ENCODE measurements around the gene NDUFS3.

NDUFS3 gene

DNA sequence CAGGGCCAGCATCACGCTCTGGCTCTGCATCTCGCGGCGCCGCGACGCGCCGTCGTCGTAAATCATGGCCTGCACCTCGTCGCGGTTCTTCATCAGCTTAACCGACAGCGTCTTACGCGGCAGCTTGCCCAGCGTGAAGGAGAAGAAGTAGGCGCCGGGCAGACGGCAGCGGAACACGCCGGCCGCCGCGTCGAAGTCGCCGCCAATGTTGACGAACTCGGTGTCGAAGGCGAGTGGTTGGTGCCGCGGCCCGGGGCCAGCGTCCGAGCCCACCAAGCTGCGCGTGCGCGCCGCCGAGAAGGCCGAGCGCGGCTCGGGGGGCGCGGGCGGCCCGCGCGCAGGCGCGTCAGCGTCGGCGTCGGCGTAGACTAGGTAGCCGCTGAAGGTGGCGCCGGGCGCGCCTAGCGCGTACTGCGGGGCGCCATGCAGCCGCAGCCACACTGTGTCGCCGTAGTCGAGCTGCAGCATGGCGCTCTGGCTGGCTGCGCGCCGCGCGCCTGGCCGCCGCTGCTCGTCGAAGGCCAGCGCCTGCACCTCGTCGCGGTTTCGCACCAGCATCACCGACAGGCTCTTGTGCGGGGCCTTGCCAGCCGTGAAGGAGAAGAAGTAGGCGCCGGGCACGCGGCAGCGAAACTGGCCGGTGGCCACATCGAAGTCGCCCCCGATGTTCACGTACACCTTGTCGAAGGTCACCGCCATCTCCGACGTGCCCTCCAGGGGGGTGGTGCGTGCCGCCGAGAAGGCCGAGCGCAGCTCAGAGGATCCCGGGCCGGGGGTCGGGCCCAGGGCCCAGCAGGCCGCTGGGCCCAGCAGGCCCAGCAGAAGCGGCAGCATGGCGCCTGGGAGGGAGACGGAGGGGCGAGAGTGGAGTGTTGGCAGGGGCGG is 11.3 kb downstream of the NDUFS3 start:
- no peak for DNase-seq (ENCODE audit: low read depth in 2 of 2)

DNA sequence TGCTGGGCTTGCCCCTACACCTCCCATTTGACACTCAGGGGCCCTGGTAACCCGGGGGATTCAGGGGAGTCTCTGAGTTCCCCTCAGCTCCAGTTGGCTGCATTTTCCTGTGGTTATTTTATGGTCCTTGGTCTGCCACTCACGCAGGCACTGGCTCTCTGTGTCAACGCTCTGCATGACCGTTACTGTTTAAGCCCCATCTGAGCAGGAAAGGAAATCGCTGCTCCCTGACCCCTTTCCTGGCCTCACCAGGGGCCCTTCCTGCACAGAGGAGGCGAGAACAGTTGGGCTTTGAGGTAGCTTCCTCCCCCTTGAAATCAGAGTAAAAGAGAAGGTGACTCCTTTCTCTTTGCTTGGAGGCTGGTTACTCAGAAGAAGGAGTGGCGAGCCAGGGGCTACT is 12.9 kb downstream of the NDUFS3 start:
- DNase-seq (ENCODE audit: low read depth in 2 of 2), result no peak

DNA sequence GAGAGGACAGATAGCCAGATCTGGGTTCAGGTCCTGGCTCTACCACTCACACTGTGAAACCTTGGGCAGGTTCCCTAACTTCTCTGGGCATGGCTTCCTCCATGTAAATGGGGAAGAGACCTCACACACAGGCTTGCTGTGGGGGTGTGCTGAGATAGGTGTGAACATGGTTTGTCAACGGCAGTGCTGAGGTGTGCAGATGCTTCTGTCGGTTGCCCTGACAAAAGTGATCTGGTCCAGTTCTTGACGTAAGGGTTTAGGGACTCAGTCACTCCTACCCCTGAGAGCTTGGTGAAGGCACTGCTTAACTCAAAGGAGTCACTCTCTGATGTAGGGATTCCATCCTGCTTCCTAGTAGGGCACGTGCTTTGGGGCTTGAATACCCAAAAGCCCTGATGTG is 13.4 kb downstream of the NDUFS3 start:
- no peak for DNase-seq (ENCODE audit: low read depth in 2 of 2)

DNA sequence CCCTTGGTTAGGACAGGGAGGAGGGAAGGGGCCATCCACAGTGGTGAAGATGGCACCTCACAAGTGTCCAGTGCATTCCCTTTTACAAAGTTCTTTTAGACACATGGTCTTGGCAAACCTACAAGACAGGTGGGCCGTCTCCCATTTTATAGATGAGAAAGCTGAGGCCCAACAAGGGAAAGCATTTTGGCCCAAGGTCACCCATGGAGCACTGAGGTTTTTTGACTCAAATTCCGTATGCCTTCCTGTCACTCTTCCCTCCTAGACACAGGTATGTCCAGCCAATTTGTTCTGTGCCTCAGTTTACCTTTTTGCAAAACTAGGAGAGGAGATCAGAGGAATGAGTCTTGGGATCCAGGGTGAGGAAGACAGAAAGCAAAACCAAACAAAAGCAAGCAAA is 14.1 kb downstream of the NDUFS3 start:
- DNase-seq (ENCODE audit: low read depth in 2 of 2), result no peak

DNA sequence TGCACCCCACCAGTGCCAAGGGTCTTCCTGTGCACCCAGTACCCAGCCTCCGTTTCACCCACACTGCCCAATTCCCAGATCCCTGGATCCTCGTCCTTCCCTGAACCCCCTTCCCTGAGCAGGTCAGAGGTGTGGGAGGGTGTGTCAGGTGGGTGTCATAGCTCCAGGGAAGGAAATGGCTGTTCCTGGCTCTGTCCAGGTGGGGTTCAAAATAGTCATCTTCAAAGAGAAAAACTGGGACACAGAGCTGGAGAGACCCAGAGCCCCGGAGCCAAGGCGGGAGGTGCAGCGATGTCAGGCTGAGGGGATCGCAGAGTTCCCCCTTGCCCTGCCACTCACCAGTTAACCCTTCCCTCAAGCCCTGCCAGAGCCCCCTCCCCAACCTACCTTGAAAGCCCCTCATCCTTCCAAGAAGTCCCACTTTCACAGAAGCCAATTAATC is 14.6 kb downstream of the NDUFS3 start:
- DNase-seq (ENCODE audit: low read depth in 2 of 2), result no peak

DNA sequence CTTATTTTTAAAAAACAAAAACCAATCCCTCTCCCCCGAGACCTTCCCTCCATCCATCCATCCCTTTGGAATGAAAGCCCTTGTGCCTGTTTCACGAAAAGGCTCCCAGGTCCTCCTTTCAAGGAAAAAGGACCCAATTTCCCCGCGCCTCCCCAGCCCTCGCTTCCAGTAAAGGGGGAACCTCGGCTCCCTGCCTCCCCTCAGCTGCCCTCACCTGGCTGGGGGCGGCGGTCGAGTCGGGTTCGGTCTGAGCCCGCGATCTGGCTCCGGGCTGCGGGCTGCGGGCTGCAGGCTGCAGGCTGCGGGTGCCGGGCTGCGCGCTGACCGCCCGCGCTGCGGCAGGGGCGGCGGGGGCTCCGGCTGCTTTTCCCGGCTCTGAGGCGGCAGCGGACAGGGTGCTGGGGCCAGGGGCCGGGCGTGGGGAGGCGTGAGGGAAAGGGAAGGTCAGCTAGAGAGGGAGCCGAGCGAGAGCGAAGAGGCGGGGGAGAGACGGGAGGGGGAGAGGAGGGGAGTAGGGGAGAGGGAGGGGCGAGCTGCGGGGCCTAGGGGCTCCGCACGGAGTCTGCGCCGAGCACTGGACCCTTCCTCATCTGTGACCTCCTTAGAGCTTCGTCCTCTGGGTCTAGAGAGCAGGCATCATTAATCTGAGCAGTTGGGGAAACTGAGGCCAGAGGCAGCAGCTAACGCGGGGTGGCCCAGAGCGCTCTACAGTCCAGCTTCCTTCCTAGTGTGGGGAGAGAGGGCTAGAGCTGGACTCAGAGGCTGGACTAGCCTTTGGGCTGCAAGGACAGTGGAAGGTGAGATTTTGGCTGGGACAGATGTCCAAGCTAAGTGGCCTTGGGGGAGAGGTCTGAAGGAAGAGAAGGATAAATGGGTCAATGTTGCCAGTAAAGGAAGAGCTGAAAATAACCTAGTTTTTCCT is 15.3 kb downstream of the NDUFS3 start, which contains the start of gene C1QTNF4:
Gene C1QTNF4 (minus strand): TSS at position 478 of the 922 bp plus-strand sequence. CDS start 3,601 bp downstream, outside the sequence.
- no peak for DNase-seq (ENCODE audit: low read depth in 2 of 2)

DNA sequence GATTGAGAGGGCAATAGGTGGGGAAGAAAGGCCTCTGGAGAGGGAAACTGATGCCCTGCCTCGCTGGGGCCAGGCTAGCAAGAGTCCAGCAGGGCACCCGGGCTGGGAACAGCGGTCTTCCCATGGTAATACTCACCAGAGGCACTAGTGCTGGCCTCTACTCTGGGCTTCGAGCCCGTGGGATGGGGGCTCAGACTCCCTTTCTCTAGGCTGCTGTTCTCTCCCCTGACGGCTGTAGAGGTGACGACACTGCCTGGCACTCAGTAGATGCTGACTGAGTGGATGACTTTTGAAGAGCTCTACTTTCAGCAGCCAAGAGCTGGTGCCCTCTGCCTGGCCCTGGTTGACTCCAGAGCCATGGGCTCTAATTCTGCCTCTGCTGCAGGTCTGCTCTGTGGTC is 16.2 kb downstream of the NDUFS3 start:
- DNase-seq (ENCODE audit: low read depth in 2 of 2), result no peak

DNA sequence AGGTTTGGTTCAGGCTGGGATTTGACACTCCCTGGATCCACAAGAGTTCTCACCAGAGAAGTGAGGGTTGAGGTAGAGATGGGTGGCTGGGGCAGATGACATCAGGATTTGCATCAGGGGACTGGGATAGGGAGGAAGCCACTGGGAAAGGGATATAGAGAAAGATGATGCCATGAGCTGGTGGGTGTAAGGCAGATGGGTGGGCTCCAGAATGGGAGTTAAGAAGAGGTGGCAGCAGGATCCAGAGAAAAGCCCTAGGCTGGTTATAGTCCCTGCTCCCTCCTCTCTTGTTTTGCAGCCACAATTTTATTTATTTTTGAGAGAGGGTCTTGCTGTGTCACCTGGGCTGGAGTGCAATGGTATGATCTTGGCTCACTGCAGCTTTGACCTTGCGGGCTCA is 17.1 kb downstream of the NDUFS3 start:
- no peak for DNase-seq (ENCODE audit: low read depth in 2 of 2)

DNA sequence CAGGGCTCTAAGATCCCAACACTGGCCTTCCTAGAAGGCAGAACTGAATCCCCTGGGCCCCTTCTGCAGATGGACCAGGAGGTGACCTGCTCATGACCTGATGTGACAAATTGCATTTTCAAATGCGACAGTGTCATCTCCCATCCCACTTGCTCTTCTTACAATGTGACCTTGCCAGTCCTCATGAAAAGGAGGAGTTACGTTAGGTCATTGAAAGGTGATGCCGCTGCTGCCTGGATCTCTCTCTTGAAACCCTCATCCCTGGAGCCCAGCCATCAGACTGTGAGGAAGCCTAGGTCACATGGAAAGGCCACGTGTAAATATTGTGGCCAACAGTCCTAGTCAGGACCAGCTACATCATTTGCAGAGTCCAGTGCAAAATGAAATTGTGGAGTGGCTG is 21.0 kb downstream of the NDUFS3 start:
- no peak for DNase-seq (ENCODE audit: low read depth in 2 of 2)

DNA sequence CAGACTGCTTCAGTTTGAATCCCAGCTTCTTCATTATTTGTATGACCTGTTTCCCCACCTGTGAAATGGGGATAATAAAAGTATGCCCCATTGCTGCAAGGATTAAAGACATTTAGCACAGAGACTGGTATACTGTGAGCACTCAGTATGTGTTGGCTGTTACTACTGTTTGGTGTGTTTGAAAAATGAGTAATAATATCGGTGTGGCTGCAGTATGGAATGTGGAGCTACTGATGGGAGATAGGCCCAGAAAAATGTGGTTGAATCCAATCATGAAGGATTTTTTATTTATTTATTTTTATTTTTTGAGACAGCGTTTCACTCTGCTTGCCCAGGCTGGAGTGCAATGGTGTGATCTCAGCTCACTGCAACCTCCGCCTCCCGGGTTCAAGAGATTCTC is 24.4 kb downstream of the NDUFS3 start:
- no peak for DNase-seq (ENCODE audit: low read depth in 2 of 2)

DNA sequence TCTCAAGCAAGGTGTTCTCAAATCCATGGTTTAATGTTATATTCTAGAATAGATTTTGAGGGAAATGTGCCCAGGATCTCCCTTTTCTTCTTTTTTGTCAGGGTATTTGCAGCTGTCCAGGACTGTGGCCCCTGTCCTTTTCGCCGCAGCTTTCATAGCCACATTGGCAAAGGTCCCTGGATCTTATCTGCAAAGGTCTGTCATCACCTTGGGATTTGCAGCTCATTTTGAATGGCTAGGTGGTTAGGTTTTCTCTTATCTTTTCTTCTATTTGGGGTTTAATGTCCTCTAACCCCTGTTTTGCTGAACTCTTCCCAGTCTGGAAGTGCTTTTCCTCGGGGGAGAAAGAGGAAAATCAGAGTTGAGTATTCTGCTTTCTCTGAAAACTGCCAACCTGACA is 27.0 kb downstream of the NDUFS3 start:
- no peak for DNase-seq (ENCODE audit: low read depth in 2 of 2)

DNA sequence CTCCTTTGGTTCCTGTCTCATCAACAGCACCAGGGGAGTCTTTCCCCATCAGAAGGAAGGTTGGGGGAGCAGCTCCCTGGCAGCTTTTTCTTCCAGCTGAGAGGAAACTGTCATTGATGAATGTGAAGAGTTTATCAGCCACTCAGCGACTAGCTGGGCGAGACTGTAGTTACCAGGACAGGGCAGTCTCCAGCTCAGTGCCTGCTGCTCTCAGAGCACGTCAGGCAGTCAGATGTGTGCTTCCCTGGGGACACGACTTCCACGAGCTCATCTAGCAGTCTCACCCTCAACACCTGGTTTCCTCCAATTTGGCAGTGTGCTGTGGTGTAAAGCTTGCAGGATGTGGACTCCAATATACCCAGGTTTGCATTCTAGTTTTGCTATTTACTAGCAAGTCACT is 27.9 kb downstream of the NDUFS3 start:
- no peak for DNase-seq (ENCODE audit: low read depth in 2 of 2)

DNA sequence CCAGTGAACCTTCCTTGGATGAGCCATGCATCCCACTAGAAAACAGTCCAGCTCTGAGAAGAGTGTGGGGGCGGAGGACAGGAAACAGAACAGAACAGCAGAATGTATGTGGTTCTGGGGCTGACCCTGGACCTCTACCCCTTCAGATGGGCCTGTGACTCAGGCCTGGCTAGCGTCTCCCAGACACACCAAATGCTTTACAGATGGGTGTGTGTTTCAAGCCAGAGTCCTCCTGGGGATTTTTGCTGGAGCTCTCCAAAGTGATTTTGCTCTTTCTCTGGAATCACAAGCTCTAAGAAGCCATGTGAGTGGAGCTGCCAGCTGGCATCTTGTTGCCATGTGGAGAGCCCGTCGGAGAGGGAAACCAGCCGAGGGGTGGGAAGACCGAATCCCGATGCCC is 28.5 kb downstream of the NDUFS3 start:
- no peak for DNase-seq (ENCODE audit: low read depth in 2 of 2)

DNA sequence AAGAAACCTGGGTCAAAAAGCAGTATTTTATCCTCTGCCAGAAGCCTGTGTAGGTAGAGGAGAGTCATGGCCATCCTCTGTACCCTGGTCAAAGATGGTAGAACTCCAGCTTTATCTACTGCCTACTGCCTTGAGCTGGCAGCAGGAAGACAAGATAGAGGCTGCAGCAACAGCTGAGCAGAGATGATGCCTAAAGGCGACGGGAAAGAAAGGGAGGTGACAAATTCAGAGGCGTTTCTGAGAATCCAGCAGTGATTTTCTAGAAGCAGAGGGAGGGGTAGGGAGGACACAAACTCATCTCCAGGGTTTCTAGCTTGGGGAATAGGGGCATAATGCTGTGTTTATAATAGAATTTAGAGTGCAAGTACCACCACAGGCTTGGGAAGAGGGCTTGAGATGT is 30.8 kb downstream of the NDUFS3 start:
- no peak for DNase-seq (ENCODE audit: low read depth in 2 of 2)

DNA sequence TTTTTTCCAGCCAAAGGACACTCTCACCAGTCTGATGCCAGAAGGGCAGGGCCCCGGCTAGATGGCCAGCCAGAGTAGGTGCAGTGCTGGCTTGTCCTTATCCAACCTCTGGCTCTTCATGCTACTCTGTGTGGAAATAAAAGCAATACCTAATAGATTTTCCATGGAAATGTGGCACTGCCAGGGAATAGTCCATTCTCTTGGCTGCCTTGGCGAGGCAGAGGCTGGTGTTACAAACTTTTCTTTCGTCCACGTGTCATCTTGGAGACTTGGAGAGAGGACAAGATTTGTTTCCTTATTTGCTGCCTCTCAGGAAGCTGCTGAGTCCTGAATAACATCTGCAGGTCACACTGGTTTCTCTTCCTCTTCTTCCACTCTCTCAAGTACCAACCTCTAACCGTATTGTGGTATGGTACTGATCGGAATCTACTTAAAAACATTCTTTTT is 32.5 kb downstream of the NDUFS3 start:
- DNase-seq (ENCODE audit: low read depth in 2 of 2), result no peak

DNA sequence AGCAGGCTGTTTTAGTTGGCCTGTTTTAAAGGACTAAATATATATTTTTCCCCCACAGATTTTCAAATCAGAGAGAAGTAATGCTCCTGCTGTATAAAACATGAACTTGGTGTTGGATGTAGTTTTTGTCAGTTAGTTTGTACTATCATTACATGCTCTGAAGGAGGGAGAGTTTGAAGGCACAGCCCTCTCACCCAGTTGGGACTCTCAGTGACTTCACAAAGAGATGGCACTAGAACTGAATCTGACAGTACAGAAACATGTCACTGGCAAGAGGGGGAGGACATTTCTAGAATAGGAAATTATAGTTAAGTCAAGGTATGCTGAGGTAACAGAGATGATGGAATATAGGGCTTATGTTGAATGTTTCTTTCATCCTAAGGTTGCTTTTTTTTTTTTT is 36.4 kb downstream of the NDUFS3 start:
- no peak for DNase-seq (ENCODE audit: low read depth in 2 of 2)

DNA sequence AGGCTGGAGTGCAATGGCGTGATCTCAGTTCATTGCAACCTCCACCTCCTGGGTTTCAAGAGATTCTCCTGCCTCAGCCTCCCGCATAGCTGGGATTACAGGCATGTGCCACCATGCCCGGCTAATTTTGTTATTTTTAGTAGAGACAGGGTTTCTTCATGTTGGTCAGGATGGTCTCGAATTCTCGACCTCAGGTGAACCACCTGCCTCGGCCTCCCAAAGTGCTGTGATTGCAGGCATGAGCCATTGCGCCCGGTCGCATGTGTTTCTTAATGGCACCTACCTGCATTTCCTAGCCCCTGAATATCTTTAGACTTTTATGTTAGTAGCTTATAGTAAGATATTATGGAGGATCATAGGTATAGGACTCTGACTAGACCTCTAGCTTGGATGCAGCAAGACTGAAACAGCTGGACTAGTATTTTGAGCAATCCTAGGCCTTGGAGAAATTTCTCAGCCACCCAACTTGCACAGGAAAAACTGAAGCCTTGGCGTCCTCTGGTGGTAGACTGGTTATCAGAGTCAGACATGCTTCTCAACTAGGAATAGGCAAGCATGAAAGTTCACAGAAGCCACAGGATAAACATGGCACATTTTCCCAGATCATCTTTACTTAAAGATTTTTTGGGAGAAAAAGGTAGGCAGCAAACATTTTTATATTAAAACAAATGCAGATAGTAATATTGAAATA is 38.0 kb downstream of the NDUFS3 start:
- DNase-seq (ENCODE audit: low read depth in 2 of 2), result no peak

DNA sequence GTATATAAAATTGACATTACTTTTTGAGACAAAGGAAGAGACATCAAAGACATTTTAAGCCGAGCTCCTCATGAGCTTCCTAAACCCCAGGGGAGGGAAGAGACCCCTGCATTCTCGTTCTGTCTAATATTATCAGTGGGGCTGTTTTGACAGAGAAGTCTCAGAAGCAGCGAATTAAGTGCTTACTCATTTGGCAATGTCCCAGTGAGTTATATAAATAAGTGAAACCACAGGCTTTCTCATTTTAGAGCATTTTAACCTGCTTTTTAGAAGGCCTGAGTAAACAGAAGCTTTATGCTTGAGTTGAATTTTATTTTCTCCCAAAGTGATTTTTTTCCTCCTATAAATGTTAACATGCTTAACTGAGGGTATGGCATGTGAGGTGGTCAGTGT is 38.5 kb downstream of the NDUFS3 start:
- DNase-seq (ENCODE audit: low read depth in 2 of 2), result no peak

DNA sequence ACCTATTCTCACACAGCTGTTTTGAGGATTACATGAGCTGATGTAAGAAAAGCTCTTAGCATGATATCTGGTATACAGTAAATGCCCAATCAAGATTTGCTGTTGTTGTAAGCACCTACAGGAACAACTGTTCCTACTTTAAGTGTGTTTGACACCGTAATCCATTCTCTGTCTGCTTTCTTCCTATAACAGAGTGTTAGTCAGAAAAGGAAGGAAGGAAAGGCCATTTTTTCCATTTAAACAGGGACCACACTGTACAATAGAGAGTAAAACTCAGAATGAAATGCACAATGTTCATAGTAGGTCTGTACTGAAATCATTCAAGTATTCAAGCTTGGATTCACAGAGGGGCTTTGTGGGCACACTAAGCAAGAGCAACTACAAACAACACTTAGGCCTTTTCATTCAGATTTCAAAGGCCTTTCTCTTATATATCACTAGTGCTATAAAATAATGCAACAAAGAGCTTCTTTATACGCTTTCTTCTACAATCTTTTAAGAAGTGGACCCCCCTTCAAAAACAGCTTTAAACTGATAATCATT is 42.0 kb downstream of the NDUFS3 start:
- no peak for DNase-seq (ENCODE audit: low read depth in 2 of 2)

DNA sequence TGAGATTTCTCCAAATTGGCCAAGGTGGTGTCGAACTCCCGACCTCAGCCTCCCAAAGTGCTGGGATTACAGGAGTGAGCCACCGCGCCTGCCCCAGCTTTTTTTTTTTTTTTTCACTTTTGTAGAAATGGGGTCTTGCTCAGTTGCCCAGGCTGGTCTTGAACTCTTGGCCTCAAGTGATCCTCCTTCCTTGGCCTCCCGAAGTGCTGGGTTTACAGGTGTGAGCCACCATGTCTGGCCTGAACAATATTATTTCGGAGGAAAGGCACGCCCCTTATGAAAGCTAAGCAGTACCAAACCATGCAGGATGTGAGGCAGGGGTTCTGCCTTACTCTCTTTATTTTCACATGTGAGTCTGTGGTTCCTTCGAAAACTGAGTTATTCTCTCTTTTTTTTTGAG is 47.4 kb downstream of the NDUFS3 start:
- DNase-seq (ENCODE audit: low read depth in 2 of 2), result no peak

DNA sequence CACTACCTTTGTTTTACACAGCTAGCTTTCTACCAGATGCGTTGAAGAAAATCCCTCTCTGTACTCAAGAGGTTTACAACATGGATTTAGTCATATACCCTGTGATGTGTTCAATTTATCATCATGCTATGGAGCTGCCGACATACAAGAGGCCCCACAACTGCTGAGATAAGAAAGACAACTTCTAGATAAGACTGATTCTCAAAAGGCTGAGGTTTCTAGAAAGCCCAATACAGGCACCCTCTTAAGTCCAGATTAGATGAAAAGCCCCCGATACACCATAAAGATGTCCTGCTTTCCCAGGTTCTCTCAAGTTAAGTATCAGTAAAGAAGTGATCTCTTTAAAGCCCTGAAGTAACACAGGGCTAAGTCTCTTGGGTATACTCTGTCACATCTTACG is 49.2 kb downstream of the NDUFS3 start:
- no peak for DNase-seq (ENCODE audit: low read depth in 2 of 2)

DNA sequence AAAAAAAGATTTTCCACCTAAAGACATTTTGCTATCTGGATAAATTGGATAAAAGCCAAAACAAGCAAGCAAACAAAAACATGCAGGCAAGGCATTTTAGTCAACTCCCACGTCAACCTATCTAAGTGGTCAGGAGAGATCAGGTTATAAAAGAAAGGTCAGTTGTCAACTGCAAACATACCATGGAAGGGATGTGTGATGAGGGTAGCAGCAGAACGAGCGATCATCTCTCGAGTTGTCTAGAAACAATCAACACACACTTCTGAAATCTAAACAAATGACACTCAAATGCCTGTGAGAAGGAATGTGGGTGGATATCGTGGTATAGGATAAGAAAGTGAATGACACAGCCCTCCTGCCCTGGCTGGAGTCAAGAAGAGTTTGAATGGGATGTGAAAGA is 52.6 kb downstream of the NDUFS3 start:
- DNase-seq (ENCODE audit: low read depth in 2 of 2), result no peak

All from activated CD4-positive, alpha-beta T cell treated with anti-CD3 and anti-CD28 coated beads for 24 hours (primary cell).